Right renal cortex interstitium (tissue), 3 donors: Measurements from ENCODE around the gene SPRED3. TPM values are rescaled to one million over a fixed set of nuclear protein-coding genes. Genes with fewer than 3 reads are reported as not detected.

ENCODE experiments used
- DNase-seq, 3 donors: peaks; one replicate each; pipeline ENCODE4 v3.0.0-alpha.2; 2013; ENCODE audit warnings: low read depth in 3 of 3, low spot score in 2 of 3
- polyA plus RNA-seq, 3 donors: library from polyadenylated mRNA; unstranded; fragments of 120-200 nt; gene quantifications; one replicate each; pipeline ENCODE4 v1.2.1, GENCODE V29; 2013; ENCODE audit not compliant: insufficient read length in 3 of 3

SPRED3 gene
- polyA plus RNA-seq, 3 donors: 1.1 TPM

GRCh38 chr19:38370299-38370698 lies 18.2 kb upstream of the SPRED3 start:
- no peak for DNase-seq

- no peak for DNase-seq
These were observed 17.4 kb upstream of the SPRED3 start for GRCh38 chr19:38371081-38371480.

DNA sequence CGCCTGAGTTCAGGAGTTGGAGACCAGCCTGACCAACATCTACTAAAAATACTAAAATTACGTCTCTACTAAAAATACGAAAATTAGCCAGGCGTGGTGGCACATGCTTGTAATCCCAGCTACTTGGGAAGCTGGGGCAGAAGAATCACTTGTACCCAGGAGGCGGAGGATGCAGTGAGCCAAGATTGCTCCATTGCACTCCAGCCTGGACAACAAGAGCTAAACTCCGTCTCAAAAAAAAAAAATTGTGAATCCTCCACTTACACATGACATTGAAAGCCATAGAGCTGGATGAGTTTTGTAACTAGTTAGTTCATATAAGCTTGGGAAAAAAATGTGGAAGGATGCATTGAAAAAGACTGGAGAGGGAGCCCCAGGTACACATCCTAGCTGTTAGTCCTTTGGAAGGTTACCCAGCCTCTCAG lies 14.6 kb upstream of the SPRED3 start:
- no peak for DNase-seq

- DNase-seq: peak; percentile 97 to 99 (median 98)
These were observed 14.0 kb upstream of the SPRED3 start, which contains the start of gene PSMD8 for GRCh38 chr19:38374332-38375097. Gene PSMD8, plus strand, starts transcription at chr19:38374571. Its CDS starts 31 bp downstream, at chr19:38374602.

GRCh38 chr19:38375098-38375493 lies 13.4 kb upstream of the SPRED3 start:
- no peak for DNase-seq

GRCh38 chr19:38375748-38376147 lies 12.7 kb upstream of the SPRED3 start:
- DNase-seq: no peak

- DNase-seq: no peak
These were observed 11.9 kb upstream of the SPRED3 start for GRCh38 chr19:38376576-38376975.

DNA sequence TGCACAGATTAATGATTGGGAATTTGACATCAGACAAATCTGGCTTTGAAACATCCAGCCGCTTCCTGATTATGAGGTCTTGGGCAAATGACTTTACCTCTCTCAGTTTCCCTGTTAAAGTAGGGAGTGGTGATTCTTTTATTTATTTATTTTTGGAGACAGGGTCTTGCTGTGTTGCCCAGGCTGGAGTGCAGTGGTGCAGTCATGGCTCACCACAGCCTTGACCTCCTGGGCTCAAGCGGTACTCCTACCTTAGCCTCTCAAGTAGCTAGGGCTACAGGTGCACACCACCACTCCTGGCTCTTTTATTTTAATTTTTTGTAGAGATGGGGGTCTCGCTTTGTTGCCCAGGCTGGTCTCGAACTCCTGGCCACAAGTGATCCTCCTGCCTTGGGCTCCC lies 11.4 kb upstream of the SPRED3 start:
- no peak for DNase-seq

- no peak for DNase-seq
These were observed 9.6 kb upstream of the SPRED3 start for GRCh38 chr19:38378866-38379265.

GRCh38 chr19:38381138-38381537 lies 7.4 kb upstream of the SPRED3 start:
- no peak for DNase-seq

GRCh38 chr19:38383184-38383583 lies 5.3 kb upstream of the SPRED3 start:
- DNase-seq: no peak

DNA sequence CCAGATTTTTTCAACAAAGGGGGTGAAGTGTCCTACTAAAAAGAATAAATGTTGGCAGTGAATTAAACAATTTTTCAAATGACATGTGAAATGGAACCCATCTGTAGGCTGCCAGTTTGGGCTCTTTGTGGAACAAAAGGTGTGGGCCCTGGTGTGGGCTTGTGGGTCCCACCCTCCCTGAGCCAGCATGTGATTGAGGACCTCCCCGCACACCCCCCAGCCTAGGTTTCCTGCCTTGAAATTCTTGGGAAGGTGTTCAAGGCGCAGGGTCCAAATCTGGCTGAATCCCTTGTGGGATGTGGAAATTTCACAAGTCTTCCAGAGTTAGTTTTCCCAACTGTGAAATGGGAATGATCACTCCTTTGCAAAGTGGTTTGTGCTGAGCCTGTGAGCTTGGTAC lies 4.8 kb upstream of the SPRED3 start:
- no peak for DNase-seq

DNA sequence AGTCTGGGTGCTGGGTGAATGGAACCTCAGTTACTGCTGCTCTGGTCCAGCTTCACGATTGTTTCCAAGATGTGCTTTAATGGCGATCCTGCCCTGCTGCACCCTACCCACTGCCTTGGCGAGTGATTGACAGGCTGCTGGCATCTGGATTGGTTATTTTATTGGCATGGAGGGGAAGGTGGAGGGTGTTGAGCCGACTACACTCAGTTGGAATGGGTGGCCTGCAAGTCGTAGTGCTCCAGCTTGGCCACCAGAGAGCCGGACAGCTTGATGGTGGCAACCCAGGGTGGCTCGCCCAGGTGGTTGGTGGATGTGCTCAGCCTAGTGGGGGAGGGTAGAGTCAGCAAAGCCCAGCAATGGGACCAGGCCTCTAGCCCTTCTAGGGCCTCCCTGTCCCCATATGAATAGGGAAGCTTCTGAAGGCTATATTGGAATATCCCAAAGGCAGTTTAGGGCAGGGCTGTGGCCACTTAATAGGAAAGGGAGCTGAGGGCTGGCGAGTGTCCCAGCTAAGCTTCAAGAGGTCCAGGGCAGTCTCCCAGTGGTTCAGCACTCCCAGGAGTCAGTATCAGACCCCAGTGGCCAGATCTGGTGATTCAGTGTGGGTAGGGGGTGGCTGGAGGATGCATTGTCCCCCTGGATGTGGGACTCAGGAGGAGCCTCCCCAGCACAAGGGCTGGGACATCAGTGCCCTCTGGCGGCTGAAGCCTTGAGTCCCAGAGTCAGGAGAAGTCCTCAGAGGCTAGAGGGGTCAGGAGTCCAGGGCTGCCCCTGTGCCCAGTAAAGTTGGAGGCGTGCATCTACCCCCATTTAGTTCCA lies 4.1 kb upstream of the SPRED3 start:
- no peak for DNase-seq

DNA sequence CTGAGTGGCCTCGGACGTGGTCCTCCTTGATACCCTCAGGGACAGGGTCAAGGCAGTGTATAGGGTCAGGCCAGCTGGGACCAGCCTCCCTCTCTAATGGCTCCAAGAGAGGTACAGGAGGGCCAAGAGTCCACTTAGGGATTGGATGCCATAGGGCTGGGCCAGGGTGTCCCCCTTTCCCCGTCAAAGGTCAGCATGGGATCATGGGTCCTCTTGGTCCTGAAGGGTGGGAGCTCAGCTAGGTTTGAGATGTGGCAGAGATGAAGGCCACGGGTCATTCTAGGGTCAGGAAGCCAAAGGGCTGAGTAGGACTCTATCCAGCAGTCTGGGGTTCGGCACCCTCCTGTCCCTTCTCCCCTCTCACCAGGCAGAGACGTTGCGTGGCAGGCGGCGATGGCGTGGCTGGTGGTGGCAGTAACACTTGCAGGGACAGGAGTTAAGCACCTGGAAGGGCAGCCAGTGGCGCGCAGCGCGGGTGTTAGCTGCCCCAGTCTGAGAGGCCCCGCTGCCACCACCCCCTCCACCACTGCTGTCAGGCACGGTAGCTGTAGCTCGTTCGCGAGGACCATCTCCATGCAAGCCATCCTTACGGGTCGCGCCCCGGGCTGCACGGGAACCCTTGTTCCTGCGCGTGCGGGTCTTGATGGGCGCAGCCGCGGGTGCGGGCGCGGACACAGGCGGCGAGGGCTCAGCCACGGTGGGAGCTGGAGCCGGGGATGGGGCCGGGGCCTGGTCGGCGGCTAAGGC lies 3.3 kb upstream of the SPRED3 start:
- no peak for DNase-seq

DNA sequence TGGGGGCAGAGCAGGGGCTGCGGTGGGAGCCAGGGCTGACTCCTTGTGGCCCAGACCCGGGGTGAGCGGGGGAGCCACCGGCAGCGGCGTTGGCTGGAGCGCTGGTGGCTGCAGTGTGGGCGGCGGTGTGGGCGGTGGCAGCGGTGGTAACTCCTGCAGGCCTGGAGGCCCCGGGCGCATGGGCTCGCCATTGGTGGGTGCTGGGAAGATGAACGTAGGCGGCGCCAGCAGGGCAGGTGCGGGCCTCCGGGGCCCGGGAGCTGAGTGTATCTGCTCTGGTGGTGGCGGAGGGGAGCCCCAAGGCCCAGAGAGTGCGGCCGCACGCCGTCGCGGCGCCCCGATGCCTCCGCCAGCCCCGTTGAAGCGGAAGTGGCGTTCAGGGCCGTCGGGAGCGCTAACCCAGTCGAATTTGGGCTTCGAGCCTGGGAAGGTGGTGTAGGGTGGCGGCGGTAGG lies 2.7 kb upstream of the SPRED3 start:
- DNase-seq: no peak

GRCh38 chr19:38386300-38386970 lies 2.1 kb upstream of the SPRED3 start:
- no peak for DNase-seq

DNA sequence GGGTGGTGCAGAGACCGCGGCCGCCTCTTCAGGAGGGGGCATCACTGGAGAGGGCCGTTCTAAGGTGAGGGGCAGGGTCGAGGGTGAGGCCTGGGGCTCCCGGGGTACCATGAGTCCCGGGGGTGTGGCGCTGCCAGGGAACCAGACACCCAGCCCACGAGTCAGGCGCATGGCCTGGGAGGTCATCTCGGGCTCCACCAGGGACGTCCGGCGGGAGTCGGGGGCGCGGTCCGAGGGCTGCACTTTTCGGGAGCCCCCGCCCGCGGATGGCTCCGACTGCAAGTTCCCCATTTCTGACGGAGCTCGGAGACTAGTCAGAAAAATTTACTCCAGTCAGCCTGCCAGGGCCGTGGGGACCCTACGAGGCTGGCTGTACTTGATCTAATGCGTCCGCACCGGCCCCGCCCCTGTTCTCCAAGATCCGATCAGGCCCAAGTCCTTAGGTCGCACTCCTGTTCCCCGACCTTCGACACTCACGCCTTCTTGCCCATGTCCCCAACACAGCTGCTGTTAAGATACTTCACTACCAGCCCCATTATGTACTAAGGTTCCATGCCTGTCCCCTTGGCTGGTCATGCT lies 1.4 kb upstream of the SPRED3 start:
- no peak for DNase-seq

- peak in 1 of 3 donors; percentile 65 for DNase-seq
These were observed 748 bp upstream of the SPRED3 start, which contains the start of gene GGN for GRCh38 chr19:38387550-38388348. Gene GGN, minus strand, starts transcription at chr19:38388034. Its CDS starts 773 bp downstream, at chr19:38387261.
